Lung (tissue), 12 donors: ENCODE results near the gene EFCAB5. TPM values are rescaled to one million over a fixed set of nuclear protein-coding genes. Genes with fewer than 3 reads are reported as not detected.
A peak's percentile ranks its signal among the peaks of the same experiment; 100 is the strongest.
"Not testable (repeated sequence)": the region's sequence is repeated elsewhere in the genome, so short reads cannot be mapped to it uniquely, and the experiment has no call there.

Source experiments
- ATAC-seq: fragments of 200-7000 bp; cut with Tn5 transposase; one replicate; pipeline ENCODE4 v1.9.1; 2020; ENCODE audit warnings: moderate number of reproducible peaks; ENCODE audit not compliant: insufficient read depth, low FRiP score
- DNase-seq, 3 donors: peaks; one replicate each; pipeline ENCODE4 v3.0.0-alpha.2; 2013 to 2017
- H3K27ac ChIP-seq, 2 donors: one replicate each; pipeline ENCODE4 v1.5.1; 2013; ENCODE audit warnings: mild to moderate bottlenecking in 2 of 2, moderate library complexity in 2 of 2, control low read depth in 1 of 2, inconsistent platforms in 1 of 2, low read depth in 1 of 2, low read length in 1 of 2
- H3K27me3 ChIP-seq, 3 donors: one replicate each; pipeline ENCODE4 v1.5.1; 2013; ENCODE audit warnings: low read length in 2 of 3; ENCODE audit not compliant: control insufficient read depth in 3 of 3, insufficient read depth in 3 of 3
- H3K36me3 ChIP-seq, 4 donors: one replicate each; pipeline ENCODE4 v1.5.1; 2013; ENCODE audit warnings: low read length in 4 of 4, mild to moderate bottlenecking in 1 of 4, moderate library complexity in 1 of 4; ENCODE audit not compliant: control insufficient read depth in 4 of 4, insufficient read depth in 4 of 4
- H3K4me1 ChIP-seq, 5 donors: one replicate each; pipeline ENCODE4 v1.5.1; 2013; ENCODE audit warnings: low read length in 5 of 5, mild to moderate bottlenecking in 2 of 5, moderate library complexity in 1 of 5; ENCODE audit not compliant: control insufficient read depth in 5 of 5, insufficient read depth in 5 of 5
- H3K4me3 ChIP-seq: one replicate; pipeline ENCODE4 v1.5.1; 2013; ENCODE audit warnings: mild to moderate bottlenecking, control low read depth, moderate library complexity
- H3K9ac ChIP-seq, 2 donors: one replicate each; pipeline ENCODE4 v1.5.1; 2013; ENCODE audit warnings: low read length in 2 of 2, control low read depth in 1 of 2; ENCODE audit not compliant: insufficient read depth in 1 of 2
- H3K9me3 ChIP-seq, 4 donors: one replicate each; pipeline ENCODE4 v1.5.1; 2013; ENCODE audit warnings: low read length in 3 of 4, mild to moderate bottlenecking in 1 of 4, moderate library complexity in 1 of 4; ENCODE audit not compliant: control insufficient read depth in 4 of 4, insufficient read depth in 3 of 4
- WGBS, 2 donors: extraction: QIAGEN DNeasy Blood & Tissue Kit; methylation state at CpG; one replicate each; pipeline ENCODE4 v1.1.7; 2013; 5-methylcytosine and 5-hydroxymethylcytosine counted together
- polyA plus RNA-seq, 2 donors: library from polyadenylated mRNA; stranded (reverse); fragments of 200-250 nt; gene quantifications; one replicate each; pipeline ENCODE4 v1.2.1, GENCODE V29; 2013
- total RNA-seq, 2 donors: library from RNA; depleted of rRNA in 1 of 2; stranded (reverse); fragments of >200 nt in 1 of 2; gene quantifications; one replicate each; pipeline ENCODE4 v1.2.1, GENCODE V29; 2014 to 2021
- TF ChIP-seq, protein P1 (sequence below): IDR thresholded peaks from 2 replicates; pipeline ENCODE4 v1.5.1; 2012; ENCODE audit warnings: mild to moderate bottlenecking; ENCODE audit errors: control extremely low read depth, extremely low read depth
- donor health status: control.
- donor health status: control.
- donor health status: Bipolar disorder and iron deficiency.
- donor health status: healthy.
- donor health status: DM: yes; HTN: yes; CAD: no.

EFCAB5 gene
- total and polyA plus RNA-seq, 4 donors = 0.09 to 2.2 (median 0.42) TPM

DNA sequence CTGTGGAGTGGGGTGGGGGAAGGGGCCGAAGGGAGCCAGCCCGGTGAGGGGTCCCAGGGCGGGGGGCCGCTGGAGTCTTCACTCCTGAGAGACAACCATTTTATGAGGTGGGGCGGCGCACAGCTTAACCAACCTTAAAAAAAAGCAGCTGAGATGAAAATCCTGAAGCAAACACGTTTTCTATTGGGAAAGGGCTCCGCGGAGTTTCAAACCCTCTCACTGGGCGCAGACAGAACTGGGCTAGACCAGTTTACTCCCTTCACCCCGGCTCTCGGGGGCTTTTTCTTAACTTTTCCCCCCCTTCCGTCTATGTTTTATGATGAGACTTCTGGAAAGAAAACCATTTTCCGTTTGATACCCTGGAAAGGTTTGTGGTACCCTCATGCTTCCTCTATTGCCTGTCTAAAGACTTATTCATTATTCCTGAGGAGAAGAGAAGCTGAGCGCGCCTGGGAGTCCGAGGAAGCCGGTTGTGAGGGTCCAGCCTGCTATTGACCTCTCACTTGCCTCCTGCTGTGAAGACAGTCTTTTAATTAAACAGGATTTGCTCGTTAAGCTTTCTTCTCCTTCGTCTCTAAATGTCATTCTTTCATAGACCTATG lies 10.9 kb upstream of the EFCAB5 start:
- Histone ChIP-seq H3K4me1 (peaks cover 0 to 37% (median 9%) of the 10 kb centered on the region in 5 donors), H3K9me3 (no peaks in the 10 kb centered on the region), H3K27ac (peak overlapping the region; percentile 7 to 95), H3K27me3 (no peaks in the 10 kb centered on the region), H3K9ac (peak overlapping the region in 1 of 2 donors; percentile 56), H3K36me3 (no peaks in the 10 kb centered on the region), H3K4me3 (peak overlapping the region; percentile 78)
- DNase-seq (peak in 1 of 3 donors; percentile 12), ATAC-seq (peak; percentile 4)
- WGBS, 2 donors = 0% methylated on average over 20 of the region's 20 CpGs
- TF ChIP-seq, protein P1, sequence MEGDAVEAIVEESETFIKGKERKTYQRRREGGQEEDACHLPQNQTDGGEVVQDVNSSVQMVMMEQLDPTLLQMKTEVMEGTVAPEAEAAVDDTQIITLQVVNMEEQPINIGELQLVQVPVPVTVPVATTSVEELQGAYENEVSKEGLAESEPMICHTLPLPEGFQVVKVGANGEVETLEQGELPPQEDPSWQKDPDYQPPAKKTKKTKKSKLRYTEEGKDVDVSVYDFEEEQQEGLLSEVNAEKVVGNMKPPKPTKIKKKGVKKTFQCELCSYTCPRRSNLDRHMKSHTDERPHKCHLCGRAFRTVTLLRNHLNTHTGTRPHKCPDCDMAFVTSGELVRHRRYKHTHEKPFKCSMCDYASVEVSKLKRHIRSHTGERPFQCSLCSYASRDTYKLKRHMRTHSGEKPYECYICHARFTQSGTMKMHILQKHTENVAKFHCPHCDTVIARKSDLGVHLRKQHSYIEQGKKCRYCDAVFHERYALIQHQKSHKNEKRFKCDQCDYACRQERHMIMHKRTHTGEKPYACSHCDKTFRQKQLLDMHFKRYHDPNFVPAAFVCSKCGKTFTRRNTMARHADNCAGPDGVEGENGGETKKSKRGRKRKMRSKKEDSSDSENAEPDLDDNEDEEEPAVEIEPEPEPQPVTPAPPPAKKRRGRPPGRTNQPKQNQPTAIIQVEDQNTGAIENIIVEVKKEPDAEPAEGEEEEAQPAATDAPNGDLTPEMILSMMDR = no peak

DNA sequence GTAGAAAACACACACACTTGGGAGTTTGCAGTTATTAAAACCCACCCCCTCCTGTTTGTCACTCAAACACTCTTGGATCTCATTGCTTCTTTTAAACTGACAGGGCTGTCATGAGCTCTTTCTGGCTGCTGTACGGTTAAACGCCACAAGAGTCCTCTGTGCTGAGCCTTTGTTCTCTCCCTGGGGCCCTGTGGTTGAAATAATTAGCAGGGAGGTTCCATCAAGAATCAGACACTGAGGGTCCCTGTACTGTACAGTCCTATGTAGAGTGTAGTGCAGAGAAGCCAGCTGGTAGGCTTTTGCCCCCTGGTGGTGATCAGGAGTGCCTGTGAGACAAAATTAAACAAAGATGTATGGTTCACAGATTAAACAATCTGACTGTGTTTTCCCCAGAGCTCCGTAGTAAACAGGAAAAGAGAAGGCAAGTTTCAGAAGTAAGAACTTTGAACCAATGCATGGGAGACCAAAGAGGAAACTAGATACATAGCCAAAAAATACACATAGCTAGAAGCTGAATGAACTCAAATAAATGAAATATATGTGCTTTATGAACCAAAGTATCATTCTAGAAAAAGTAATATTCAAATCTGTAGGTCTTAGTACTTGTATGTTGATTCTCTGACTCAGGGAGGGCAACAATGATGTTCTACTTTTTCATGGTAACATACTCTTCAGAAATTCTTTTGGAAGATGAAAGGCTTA lies 10.1 kb upstream of the EFCAB5 start:
- DNase-seq = peak; percentile 80 to 91 (median 90)
- H3K4me3 ChIP-seq = no peak overlapping the region
- H3K27ac ChIP-seq = no peak overlapping the region
- WGBS, 2 donors = 0% methylated on average over 3 of the region's 3 CpGs
- H3K4me1 ChIP-seq = peaks cover 0 to 37% (median 7%) of the 10 kb centered on the region in 5 donors
- no peaks in the 10 kb centered on the region for H3K9me3 ChIP-seq
- no peaks in the 10 kb centered on the region for H3K27me3 ChIP-seq
- peak overlapping the region in 1 of 2 donors; percentile 56 for H3K9ac ChIP-seq
- H3K36me3 ChIP-seq = no peaks in the 10 kb centered on the region
- TF ChIP-seq, protein P1 = peak; percentile 92
- ATAC-seq = peak; percentile 66

DNA sequence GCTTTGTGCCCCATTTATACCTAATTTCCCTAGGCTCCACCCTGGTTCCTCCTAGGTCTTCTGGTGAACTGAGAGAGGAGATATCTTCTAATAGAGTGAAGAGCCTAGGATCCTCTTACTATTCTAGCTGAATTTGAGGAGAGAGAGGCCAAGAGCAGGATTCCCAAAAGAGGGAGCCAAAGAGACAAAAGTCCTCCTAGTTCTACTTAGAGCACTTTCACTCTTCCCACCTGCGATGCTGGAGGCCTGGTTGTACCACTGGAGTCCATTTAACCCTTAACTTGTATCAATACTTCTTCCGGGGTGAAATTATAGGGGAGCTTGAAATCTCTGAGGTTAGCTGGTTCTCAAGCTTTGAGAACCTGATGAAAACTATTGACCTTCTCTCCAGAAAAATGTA lies 8.1 kb upstream of the EFCAB5 start:
- TF ChIP-seq, protein P1 = no peak
- Histone ChIP-seq H3K36me3 (no peaks in the 10 kb centered on the region), H3K27ac (no peak overlapping the region), H3K4me3 (no peak overlapping the region), H3K4me1 (peaks cover 0 to 21% (median 5%) of the 10 kb centered on the region in 5 donors), H3K9ac (no peak overlapping the region), H3K27me3 (no peaks in the 10 kb centered on the region), H3K9me3 (no peaks in the 10 kb centered on the region)
- ATAC-seq (no peak), DNase-seq (peak in 1 of 3 donors; percentile 43)
- WGBS, 2 donors = 41 to 53% methylated on average over 2 of the region's 2 CpGs

DNA sequence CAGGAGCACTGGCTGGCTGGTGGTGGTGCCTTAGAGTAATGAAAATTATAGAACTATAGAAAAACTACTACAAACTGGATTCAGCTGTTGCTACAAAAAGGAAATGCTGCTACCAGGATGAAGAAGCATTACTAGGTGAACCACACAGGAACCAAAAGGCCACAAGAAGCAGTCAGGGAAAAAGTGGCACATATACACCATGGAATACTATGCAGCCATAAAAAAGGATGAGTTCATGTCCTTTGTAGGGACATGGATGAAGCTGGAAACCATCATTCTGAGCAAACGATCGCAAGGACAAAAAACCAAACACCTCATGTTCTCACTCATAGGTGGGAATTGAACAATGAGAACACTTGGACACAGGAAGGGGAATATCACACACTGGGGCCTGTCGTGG lies 5.5 kb upstream of the EFCAB5 start:
- ATAC-seq, H3K4me3 ChIP-seq, H3K9ac ChIP-seq, H3K27me3 ChIP-seq, H3K27ac ChIP-seq, H3K36me3 ChIP-seq, H3K9me3 ChIP-seq, H3K4me1 ChIP-seq, DNase-seq: not testable (repeated sequence)
- WGBS, 2 donors = 86 to 94% methylated on average over 3 of the region's 3 CpGs
